ENCODE data around the gene CACNB3.

DNA sequence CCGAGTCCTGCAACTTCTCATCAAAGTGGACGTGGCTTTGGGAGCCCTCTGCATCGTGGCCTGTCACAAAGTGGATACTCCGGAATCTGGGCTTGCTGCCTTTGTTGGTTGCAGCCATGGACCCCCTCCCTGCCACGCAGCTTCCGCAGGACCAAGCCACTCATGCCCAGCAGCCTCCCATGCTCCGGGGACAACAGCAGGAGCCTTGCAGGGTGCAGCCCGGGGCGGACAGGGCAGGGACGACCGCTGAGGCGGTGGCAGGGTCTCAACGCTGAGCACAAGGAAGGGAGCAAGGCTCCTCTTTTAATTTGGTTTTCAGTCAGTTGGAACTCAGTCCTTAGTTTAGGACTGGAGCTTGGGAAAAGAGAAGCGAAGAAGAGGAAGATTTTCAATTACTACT lies 17.3 kb upstream of the CACNB3 start:
- TF ChIP-seq POLR2AphosphoS5 (IDR thresholded peaks at IDR 0.05; ENCODE audit: insufficient read depth in 1 of 2, low read depth in 1 of 2), result no peak
- TF ChIP-seq, protein P1, sequence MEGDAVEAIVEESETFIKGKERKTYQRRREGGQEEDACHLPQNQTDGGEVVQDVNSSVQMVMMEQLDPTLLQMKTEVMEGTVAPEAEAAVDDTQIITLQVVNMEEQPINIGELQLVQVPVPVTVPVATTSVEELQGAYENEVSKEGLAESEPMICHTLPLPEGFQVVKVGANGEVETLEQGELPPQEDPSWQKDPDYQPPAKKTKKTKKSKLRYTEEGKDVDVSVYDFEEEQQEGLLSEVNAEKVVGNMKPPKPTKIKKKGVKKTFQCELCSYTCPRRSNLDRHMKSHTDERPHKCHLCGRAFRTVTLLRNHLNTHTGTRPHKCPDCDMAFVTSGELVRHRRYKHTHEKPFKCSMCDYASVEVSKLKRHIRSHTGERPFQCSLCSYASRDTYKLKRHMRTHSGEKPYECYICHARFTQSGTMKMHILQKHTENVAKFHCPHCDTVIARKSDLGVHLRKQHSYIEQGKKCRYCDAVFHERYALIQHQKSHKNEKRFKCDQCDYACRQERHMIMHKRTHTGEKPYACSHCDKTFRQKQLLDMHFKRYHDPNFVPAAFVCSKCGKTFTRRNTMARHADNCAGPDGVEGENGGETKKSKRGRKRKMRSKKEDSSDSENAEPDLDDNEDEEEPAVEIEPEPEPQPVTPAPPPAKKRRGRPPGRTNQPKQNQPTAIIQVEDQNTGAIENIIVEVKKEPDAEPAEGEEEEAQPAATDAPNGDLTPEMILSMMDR (IDR thresholded peaks at IDR 0.05), result no peak

All from vagina (tissue), 2 donors.